ENCODE data around the gene EP300. TPM values are rescaled to one million over a fixed set of nuclear protein-coding genes. Genes with fewer than 3 reads are reported as not detected.
"Not testable (repeated sequence)": the region's sequence is repeated elsewhere in the genome, so short reads cannot be mapped to it uniquely, and the experiment has no call there.

The EP300 gene
- total RNA-seq, 1 experiment from 2014 or later = 78.6 TPM

DNA sequence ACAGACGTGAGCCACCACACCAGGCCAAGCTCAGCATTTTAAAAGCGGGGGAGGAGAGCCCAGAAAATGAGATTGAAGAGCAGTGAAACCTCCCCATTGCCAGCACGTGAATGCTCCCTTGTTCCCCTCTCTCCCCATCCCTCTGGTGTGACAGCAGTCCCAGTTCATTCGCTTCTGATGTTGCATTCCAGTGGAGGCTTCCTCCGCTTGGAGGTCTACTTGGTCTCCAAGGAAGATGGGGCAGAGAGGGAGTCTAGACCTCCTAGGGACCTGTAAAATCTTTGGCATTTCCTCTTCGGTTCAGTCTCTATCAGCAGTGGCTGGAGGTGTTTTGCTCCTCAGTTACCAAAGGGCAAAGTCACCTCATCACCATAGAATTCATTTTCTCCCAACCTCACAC is 30.2 kb upstream of the EP300 start:
- POLR2A ChIA-PET = no interaction called here
- H3K36me3 ChIP-seq (ENCODE audit: control insufficient read depth, insufficient read depth, low read length) = no peaks in the 10 kb centered on the region
- no peak overlapping the region for H3K4me3 Mint-ChIP-seq (ENCODE audit: unreplicated experiment)
- H3K4me1 ChIP-seq = no peaks in the 10 kb centered on the region
- no peaks in the 10 kb centered on the region for H3K36me3 Mint-ChIP-seq (ENCODE audit: insufficient read depth, unreplicated experiment)
- H3K4me1 Mint-ChIP-seq (ENCODE audit: low read depth, unreplicated experiment) = no peaks in the 10 kb centered on the region
- no peaks in the 10 kb centered on the region for H3K27me3 Mint-ChIP-seq (ENCODE audit: insufficient read depth, unreplicated experiment)
- no peak for DNase-seq
- TF ChIP-seq, protein P1, sequence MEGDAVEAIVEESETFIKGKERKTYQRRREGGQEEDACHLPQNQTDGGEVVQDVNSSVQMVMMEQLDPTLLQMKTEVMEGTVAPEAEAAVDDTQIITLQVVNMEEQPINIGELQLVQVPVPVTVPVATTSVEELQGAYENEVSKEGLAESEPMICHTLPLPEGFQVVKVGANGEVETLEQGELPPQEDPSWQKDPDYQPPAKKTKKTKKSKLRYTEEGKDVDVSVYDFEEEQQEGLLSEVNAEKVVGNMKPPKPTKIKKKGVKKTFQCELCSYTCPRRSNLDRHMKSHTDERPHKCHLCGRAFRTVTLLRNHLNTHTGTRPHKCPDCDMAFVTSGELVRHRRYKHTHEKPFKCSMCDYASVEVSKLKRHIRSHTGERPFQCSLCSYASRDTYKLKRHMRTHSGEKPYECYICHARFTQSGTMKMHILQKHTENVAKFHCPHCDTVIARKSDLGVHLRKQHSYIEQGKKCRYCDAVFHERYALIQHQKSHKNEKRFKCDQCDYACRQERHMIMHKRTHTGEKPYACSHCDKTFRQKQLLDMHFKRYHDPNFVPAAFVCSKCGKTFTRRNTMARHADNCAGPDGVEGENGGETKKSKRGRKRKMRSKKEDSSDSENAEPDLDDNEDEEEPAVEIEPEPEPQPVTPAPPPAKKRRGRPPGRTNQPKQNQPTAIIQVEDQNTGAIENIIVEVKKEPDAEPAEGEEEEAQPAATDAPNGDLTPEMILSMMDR (IDR thresholded peaks at IDR 0.05; ENCODE audit: insufficient read depth in 1 of 2, low read depth in 1 of 2, low read length in 1 of 2, severe bottlenecking in 1 of 2, unreplicated experiment in 1 of 2) = no peak
- CTCF ChIA-PET = no interaction called here
- H3K4me3 ChIP-seq (ENCODE audit: low read depth, low read length) = no peak overlapping the region
- no peaks in the 10 kb centered on the region for H3K9me3 ChIP-seq
- H3K27ac Mint-ChIP-seq (ENCODE audit: unreplicated experiment) = no peak overlapping the region
- no peaks in the 10 kb centered on the region for H3K27me3 ChIP-seq (replicated peaks; ENCODE audit: control insufficient read depth, insufficient read depth, low read length)
- intact Hi-C loops (cut with micrococcal nuclease; ENCODE audit: unreplicated experiment) = no loop called here
- no TSS peak for BruUV-seq (replicated peaks)
- H3K9me3 Mint-ChIP-seq (ENCODE audit: unreplicated experiment) = no peaks in the 10 kb centered on the region

DNA sequence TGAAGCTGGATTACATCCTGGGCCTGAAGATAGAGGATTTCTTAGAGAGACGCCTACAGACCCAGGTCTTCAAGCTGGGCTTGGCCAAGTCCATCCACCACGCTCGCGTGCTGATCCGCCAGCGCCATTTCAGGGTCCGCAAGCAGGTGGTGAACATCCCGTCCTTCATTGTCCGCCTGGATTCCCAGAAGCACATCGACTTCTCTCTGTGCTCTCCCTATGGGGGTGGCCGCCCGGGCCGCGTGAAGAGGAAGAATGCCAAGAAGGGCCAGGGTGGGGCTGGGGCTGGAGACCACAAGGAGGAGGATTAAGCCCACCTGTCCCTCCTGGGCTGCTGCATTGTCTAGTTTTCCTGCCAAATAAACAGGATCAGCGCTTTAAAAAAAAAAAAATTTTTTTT is 28.1 kb upstream of the EP300 start:
- H3K4me3 Mint-ChIP-seq (ENCODE audit: unreplicated experiment); H3K36me3 ChIP-seq (ENCODE audit: control insufficient read depth, insufficient read depth, low read length); H3K4me1 ChIP-seq; H3K27ac Mint-ChIP-seq (ENCODE audit: unreplicated experiment); H3K4me3 ChIP-seq (ENCODE audit: low read depth, low read length); intact Hi-C loops (cut with micrococcal nuclease; ENCODE audit: unreplicated experiment); DNase-seq; H3K4me1 Mint-ChIP-seq (ENCODE audit: low read depth, unreplicated experiment); POLR2A ChIA-PET; H3K9me3 Mint-ChIP-seq (ENCODE audit: unreplicated experiment); H3K9me3 ChIP-seq; BruUV-seq (replicated peaks); CTCF ChIA-PET; H3K27me3 ChIP-seq (replicated peaks; ENCODE audit: control insufficient read depth, insufficient read depth, low read length); H3K36me3 Mint-ChIP-seq (ENCODE audit: insufficient read depth, unreplicated experiment); H3K27me3 Mint-ChIP-seq (ENCODE audit: insufficient read depth, unreplicated experiment): not testable (repeated sequence)

DNA sequence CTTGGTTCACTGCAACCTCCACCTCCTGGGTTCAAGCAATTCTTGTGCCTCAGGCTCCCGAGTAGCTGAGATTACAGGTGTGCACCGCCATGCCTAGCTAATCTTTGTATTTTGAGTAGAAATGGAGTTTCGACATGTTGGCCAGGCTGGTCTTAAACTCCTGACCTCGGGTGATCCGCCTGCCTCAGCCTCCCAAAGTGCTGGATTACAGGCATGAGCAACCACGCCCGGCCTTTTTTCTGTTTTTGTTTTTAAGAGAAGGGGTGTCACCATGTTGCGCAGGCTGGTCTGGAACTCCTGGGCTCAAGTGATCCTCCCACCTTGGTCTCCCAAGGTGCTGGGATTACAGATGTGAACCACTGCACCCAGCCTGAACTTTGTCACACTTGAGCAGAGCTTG is 26.1 kb upstream of the EP300 start:
- BruUV-seq (replicated peaks); H3K4me3 ChIP-seq (ENCODE audit: low read depth, low read length); H3K27me3 Mint-ChIP-seq (ENCODE audit: insufficient read depth, unreplicated experiment); H3K27me3 ChIP-seq (replicated peaks; ENCODE audit: control insufficient read depth, insufficient read depth, low read length); H3K36me3 ChIP-seq (ENCODE audit: control insufficient read depth, insufficient read depth, low read length); DNase-seq; H3K4me1 Mint-ChIP-seq (ENCODE audit: low read depth, unreplicated experiment); POLR2A ChIA-PET; H3K4me3 Mint-ChIP-seq (ENCODE audit: unreplicated experiment); H3K4me1 ChIP-seq; H3K9me3 Mint-ChIP-seq (ENCODE audit: unreplicated experiment); H3K36me3 Mint-ChIP-seq (ENCODE audit: insufficient read depth, unreplicated experiment); H3K9me3 ChIP-seq; intact Hi-C loops (cut with micrococcal nuclease; ENCODE audit: unreplicated experiment); H3K27ac Mint-ChIP-seq (ENCODE audit: unreplicated experiment): not testable (repeated sequence)
- CTCF ChIA-PET = interaction anchor here (0.7 kb wide), 1 partner anchor 464 kb away, joined by 7 read pairs; no protein-coding TSS in a partner anchor

DNA sequence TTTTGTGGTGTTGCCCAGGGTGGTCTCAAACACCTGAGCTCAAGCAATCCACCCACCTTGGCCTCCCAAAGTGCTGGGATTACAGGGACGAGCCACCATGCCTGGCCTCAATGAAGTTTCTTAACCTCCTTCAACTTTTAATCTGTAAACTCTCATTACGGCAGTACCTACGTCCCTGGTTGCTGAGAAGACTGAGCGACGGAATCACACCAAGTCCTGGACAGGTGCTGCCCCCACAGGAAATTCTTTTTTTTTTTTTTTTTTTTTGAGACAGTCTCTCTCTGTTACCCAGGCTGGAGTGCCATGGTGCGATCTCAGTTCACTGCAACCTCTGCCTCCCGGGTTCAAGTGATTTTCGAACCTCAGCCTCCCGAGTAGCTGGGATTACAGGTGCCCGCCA is 24.4 kb upstream of the EP300 start:
- H3K4me3 ChIP-seq (ENCODE audit: low read depth, low read length); H3K9me3 ChIP-seq; POLR2A ChIA-PET; H3K36me3 Mint-ChIP-seq (ENCODE audit: insufficient read depth, unreplicated experiment); H3K9me3 Mint-ChIP-seq (ENCODE audit: unreplicated experiment); DNase-seq; H3K36me3 ChIP-seq (ENCODE audit: control insufficient read depth, insufficient read depth, low read length); H3K4me1 ChIP-seq; H3K4me1 Mint-ChIP-seq (ENCODE audit: low read depth, unreplicated experiment); CTCF ChIA-PET; intact Hi-C loops (cut with micrococcal nuclease; ENCODE audit: unreplicated experiment); H3K27me3 Mint-ChIP-seq (ENCODE audit: insufficient read depth, unreplicated experiment); H3K27me3 ChIP-seq (replicated peaks; ENCODE audit: control insufficient read depth, insufficient read depth, low read length); H3K27ac Mint-ChIP-seq (ENCODE audit: unreplicated experiment); BruUV-seq (replicated peaks); H3K4me3 Mint-ChIP-seq (ENCODE audit: unreplicated experiment): not testable (repeated sequence)

All from Caco-2 (cell line).